Panc1 (cell line): ENCODE results near the gene ITIH2. TPM values are rescaled to one million over a fixed set of nuclear protein-coding genes. Genes with fewer than 3 reads are reported as not detected.
"Not testable (repeated sequence)": the region's sequence is repeated elsewhere in the genome, so short reads cannot be mapped to it uniquely, and the experiment has no call there.

Experiments used
- ATAC-seq: fragments of 200-7000 bp; cut with Tn5 transposase; 2 replicates; pipeline ENCODE4 v1.9.1; 2020; ENCODE audit warnings: mild to moderate bottlenecking, moderate library complexity
- BruUV-seq: library from RNA; stranded (reverse); fragments of 400-500 nt; replicated peaks from 2 replicates; lab custom pipeline; 2021; lab: Mats Ljungman, UMichigan
- CTCF ChIA-PET: fragments of 300-600 bp; sonication (Branson Sonifier 250); formaldehyde crosslinking; loops from one replicate; lab custom pipeline; 2022; ENCODE audit warnings: antibody characterized with exemption; lab: Charles Lee
- POLR2A ChIA-PET: fragments of 300-600 bp; sonication (Branson Sonifier 250); formaldehyde crosslinking; loops from one replicate; lab custom pipeline; 2022; ENCODE audit warnings: antibody characterized with exemption; lab: Charles Lee
- DNase-seq: peaks from one replicate; pipeline ENCODE4 v3.0.0-alpha.2; 2010; ENCODE audit warnings: low read depth, low spot score
- H3K27ac ChIP-seq: 2 replicates; pipeline ENCODE4 v1.5.1; 2011; ENCODE audit warnings: mild to moderate bottlenecking, low read length, inconsistent platforms
- H3K27me3 ChIP-seq: fragments of 200-500 bp; sonication (Bioruptor generic); 2 replicates; pipeline ENCODE4 v1.6.0; 2014; ENCODE audit warnings: low read length, inconsistent platforms; ENCODE audit not compliant: control insufficient read depth, insufficient read depth
- H3K36me3 ChIP-seq: fragments of 200-500 bp; sonication (Bioruptor generic); 2 replicates; pipeline ENCODE4 v1.5.1; 2014; ENCODE audit warnings: inconsistent platforms, mild to moderate bottlenecking, low read length, moderate library complexity; ENCODE audit not compliant: control insufficient read depth, insufficient read depth
- H3K4me1 ChIP-seq: 2 replicates; pipeline ENCODE4 v1.5.1; 2011; ENCODE audit warnings: inconsistent platforms, mild to moderate bottlenecking, low read length, moderate library complexity; ENCODE audit not compliant: control insufficient read depth, insufficient read depth
- H3K4me3 ChIP-seq, 2 experiments: 2 replicates each; pipeline ENCODE4 v1.5.1; 2011 to 2012; ENCODE audit warnings: low read depth in 2 of 2, low read length in 2 of 2, mild to moderate bottlenecking in 2 of 2, inconsistent platforms in 1 of 2, moderate library complexity in 1 of 2
- H3K9me3 ChIP-seq: fragments of 200-500 bp; sonication (Bioruptor generic); 2 replicates; pipeline ENCODE4 v1.5.1; 2014; ENCODE audit warnings: low read depth, mild to moderate bottlenecking, inconsistent platforms, low read length, moderate library complexity; ENCODE audit not compliant: control insufficient read depth, insufficient read depth
- CTCF ChIP-seq: fragments of 450-650 bp; IDR thresholded peaks from 2 replicates; pipeline ENCODE4 v1.5.1; 2017; ENCODE audit warnings: mild to moderate bottlenecking
- POLR2AphosphoS5 ChIP-seq: IDR thresholded peaks from 2 replicates; pipeline ENCODE4 v1.6.1; 2012; ENCODE audit warnings: mild to moderate bottlenecking, low read depth, low read length, moderate library complexity
- REST ChIP-seq, 2 experiments: IDR thresholded peaks; 2 replicates each; pipeline ENCODE4 v1.6.1; 2011 to 2012; ENCODE audit warnings: low read depth in 2 of 2, control low read depth in 1 of 2, low read length in 1 of 2, mild to moderate bottlenecking in 1 of 2, moderate library complexity in 1 of 2; ENCODE audit not compliant: insufficient read depth in 1 of 2
- SIN3A ChIP-seq: IDR thresholded peaks from 2 replicates; pipeline ENCODE4 v1.6.1; 2012; ENCODE audit warnings: low read depth, mild to moderate bottlenecking, low read length, moderate library complexity, borderline replicate concordance; ENCODE audit not compliant: insufficient read depth
- TCF7L2 ChIP-seq: IDR thresholded peaks from 2 replicates; pipeline ENCODE4 v1.6.1; 2011; ENCODE audit warnings: mild to moderate bottlenecking, low read depth, low read length, inconsistent platforms
- in situ Hi-C: cut with HindIII; loops from 2 replicates; pipeline ENCODE4 v1.10.0; 2016; ENCODE audit warnings: low sequenced_read_pairs, low pct_unique_long_range_greater_than_20kb
- intact Hi-C: fragments of 100-400 bp; cut with micrococcal nuclease; formaldehyde crosslinking; loops from one replicate; pipeline ENCODE4 v1.10.0; 2022; ENCODE audit not compliant: unreplicated experiment
- total RNA-seq: library from RNA; stranded (reverse); gene quantifications from one replicate; pipeline ENCODE4 v1.2.1, GENCODE V29; 2021; ENCODE audit not compliant: unreplicated experiment

ITIH2 gene
- total RNA-seq, 1 experiment from 2014 or later = 0.67 TPM

GRCh38 chr10:7679256-7679655, 23.9 kb upstream of the ITIH2 start:
- DNase-seq (no peak), ATAC-seq (no peak)
- Histone ChIP-seq H3K27ac (no peak overlapping the region), H3K4me1 (no peaks in the 10 kb centered on the region), H3K36me3 (no peaks in the 10 kb centered on the region), H3K9me3 (no peaks in the 10 kb centered on the region), H3K4me3 (no peak overlapping the region), H3K27me3 (no peaks in the 10 kb centered on the region; the same call in 1 of the 2 replicates)
- no peak for TF ChIP-seq POLR2AphosphoS5
- TF ChIP-seq TCF7L2 = no peak
- no peak for TF ChIP-seq REST (IDR thresholded peaks at IDR 0.05; ENCODE audit: insufficient read depth in 1 of 2, low read depth in 2 of 2, low read length in 1 of 2)
- CTCF ChIA-PET = no interaction called here
- intact Hi-C loops (no loop called here), in situ Hi-C loops (no loop called here)
- POLR2A ChIA-PET = no interaction called here
- BruUV-seq = no TSS peak

DNA sequence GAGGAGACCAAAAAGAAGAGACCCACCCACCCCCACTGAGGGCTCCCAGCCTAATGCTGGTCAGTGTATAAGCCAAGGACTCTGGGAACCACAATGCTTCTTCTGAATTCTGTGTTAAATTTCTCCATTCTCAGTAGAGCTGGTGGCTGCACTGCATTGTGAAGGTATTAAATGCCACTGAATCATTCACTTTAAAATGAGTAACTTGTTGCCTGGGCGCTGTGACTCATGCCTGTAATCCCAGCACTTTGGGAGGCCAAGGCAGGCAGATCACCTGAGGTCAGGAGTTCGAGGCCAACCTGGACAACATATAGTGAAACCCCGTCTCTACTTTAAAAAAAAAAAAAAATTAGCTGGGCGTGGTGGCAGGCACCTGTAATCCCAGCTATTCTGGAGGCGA, 23.0 kb upstream of the ITIH2 start:
- H3K36me3 ChIP-seq, H3K27me3 ChIP-seq, H3K27ac ChIP-seq, H3K4me3 ChIP-seq, BruUV-seq, DNase-seq, intact Hi-C loops, CTCF ChIA-PET, ATAC-seq, H3K4me1 ChIP-seq, in situ Hi-C loops, POLR2A ChIA-PET, H3K9me3 ChIP-seq: not testable (repeated sequence)

GRCh38 chr10:7686351-7687171, 16.6 kb upstream of the ITIH2 start:
- no TSS peak for BruUV-seq

More at GRCh38 chr10:7686351-7687171, 16.6 kb upstream of the ITIH2 start:
- no peaks in the 10 kb centered on the region for H3K4me1 ChIP-seq
- H3K27ac ChIP-seq = no peak overlapping the region
- intact Hi-C loops = loop anchor here (2.0 kb wide), 1 partner anchor 162 kb away; no protein-coding TSS in a partner anchor
- ATAC-seq = no peak
- no peaks in the 10 kb centered on the region for H3K36me3 ChIP-seq
- no peaks in the 10 kb centered on the region for H3K9me3 ChIP-seq
- CTCF ChIA-PET = interaction anchor here (1.0 to 3.3 kb wide), 2 partner anchors 157 to 161 kb away, joined by 4 to 32 read pairs; no protein-coding TSS in a partner anchor
- DNase-seq = no peak
- in situ Hi-C loops = no loop called here
- no peak for TF ChIP-seq SIN3A
- TF ChIP-seq CTCF = no peak
- no peak for TF ChIP-seq TCF7L2
- TF ChIP-seq REST (IDR thresholded peaks at IDR 0.05; ENCODE audit: insufficient read depth in 1 of 2, low read depth in 2 of 2, low read length in 1 of 2) = no peak
- TF ChIP-seq POLR2AphosphoS5 = no peak
- H3K4me3 ChIP-seq = no peak overlapping the region
- POLR2A ChIA-PET = interaction anchor here (0.6 kb wide), 1 partner anchor 1012 kb away, joined by 3 read pairs; no protein-coding TSS in a partner anchor
- no peaks in the 10 kb centered on the region for H3K27me3 ChIP-seq
